Limb (tissue), 2 donors: ENCODE results near the gene TMEM181.
"Not testable (repeated sequence)": the region's sequence is repeated elsewhere in the genome, so short reads cannot be mapped to it uniquely, and the experiment has no call there.

Source experiments
- DNase-seq, 2 donors: peaks; one replicate each; pipeline ENCODE4 v3.0.0-alpha.2; 2016; ENCODE audit errors: extremely low spot score in 2 of 2

TMEM181 gene

GRCh38 chr6:158635427-158636073 lies 75.7 kb downstream of the TMEM181 start:
- DNase-seq, result no peak

DNA sequence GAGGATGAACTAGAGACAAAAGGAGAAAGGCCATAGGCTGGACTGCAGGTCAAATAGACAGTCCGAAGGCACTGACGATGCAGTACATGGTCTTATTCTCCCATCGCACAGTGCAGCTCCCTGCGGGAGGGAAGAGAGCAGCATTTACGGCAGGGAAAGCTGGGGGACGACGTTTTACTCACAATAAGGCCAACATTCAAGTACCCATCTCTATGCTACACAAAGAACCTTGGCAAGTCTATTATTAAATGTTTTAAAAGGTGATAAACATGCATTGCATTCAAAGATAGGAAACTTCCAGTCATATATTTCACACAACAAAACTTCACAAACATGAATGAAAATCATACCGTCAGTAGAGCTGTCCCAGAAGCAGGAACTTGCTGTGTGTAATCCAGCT lies 76.9 kb downstream of the TMEM181 start:
- no peak for DNase-seq

GRCh38 chr6:158638324-158638854 lies 78.5 kb downstream of the TMEM181 start:
- DNase-seq, result no peak

DNA sequence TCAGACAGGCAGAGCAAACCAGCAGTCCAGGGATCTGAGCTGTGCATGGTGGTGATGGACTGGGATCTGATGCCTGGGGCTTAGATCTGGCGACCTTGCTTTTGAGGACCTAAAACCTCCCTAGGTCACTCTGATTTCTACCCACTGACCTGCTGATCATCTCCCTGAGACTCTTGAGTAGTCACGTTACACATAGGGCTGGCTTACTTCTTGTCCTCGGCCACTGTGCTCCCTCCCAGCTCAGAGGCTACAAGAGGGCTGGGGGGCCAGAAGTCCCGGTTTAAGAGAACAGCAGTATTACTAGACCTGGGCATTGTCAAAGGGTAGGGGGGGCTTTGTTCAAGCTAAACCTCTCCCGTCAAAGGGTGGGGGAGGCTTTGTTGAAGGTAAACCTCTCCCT lies 79.2 kb downstream of the TMEM181 start:
- DNase-seq, result no peak

GRCh38 chr6:158640519-158640918 lies 80.6 kb downstream of the TMEM181 start:
- no peak for DNase-seq

- no peak for DNase-seq
These were observed 82.3 kb downstream of the TMEM181 start for GRCh38 chr6:158642097-158642601.

DNA sequence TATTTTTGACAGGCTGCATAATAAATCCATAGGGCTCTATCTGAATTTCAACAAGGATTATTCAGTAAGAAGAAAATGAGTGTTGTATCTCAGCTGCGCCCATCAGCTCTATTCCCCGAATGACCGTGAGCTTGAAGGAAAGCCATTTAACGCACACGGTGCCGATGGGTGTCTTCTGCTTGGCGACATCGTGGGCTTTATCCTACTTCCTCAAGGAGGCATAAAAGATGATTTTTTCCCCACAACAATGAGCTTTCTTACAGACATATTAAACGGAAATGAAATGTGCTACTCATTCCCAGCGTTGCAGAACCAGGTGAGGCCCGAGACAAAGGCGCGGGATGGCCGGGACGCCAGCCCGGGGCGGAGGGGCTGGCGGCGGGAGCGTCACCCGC lies 83.9 kb downstream of the TMEM181 start:
- no peak for DNase-seq

- peak; percentile 91 to 98 for DNase-seq
These were observed 84.6 kb downstream of the TMEM181 start, which contains the start of gene DYNLT1 for GRCh38 chr6:158644231-158645063. Gene DYNLT1, minus strand, starts transcription at chr6:158644743. Its CDS starts 35 bp downstream, at chr6:158644708.

DNA sequence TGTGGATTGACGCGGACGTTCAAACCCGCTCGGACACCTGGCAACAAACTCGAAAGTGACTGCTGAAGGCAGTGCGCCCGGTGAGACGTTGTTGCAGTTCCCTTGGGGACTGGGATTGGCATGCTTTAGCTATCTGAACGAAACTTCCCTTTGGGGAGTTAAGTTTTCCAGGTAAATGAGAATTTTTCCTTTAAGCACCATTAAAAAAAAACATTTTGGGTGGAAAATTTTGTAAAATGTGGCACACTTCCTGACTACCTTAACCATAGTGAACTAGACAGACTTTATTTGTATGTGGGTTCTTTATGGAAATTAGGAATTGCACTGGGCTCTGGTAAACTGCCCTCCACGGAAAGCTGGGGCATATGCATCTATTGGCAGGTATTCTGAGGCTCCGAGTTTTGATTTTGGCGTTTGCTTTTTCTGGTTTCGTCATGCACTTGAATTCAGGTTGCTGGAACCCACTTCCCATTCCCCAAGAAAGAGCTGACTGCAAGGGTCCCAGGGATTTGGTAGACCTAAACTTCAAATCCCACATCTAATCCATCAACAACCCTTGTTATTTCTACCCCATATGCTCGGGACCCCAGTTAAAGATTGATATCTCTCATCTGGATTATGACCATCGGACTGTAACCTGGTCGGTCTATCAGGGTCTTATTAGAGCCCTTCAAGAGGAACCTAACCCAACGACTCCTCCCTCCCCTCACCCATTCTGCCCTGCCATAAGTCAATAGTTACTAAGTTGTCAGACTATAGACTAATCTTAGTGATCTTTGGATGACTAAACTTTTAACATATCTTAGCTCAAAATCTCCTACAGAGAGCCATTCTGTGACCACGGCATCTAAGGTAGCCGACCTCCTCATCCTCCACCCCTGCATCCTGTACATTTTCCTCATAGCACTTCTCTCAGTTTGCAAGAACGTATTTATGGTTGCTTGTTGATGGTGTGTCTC lies 85.5 kb downstream of the TMEM181 start:
- no peak for DNase-seq

GRCh38 chr6:158646023-158646910 lies 86.4 kb downstream of the TMEM181 start:
- no peak for DNase-seq

DNA sequence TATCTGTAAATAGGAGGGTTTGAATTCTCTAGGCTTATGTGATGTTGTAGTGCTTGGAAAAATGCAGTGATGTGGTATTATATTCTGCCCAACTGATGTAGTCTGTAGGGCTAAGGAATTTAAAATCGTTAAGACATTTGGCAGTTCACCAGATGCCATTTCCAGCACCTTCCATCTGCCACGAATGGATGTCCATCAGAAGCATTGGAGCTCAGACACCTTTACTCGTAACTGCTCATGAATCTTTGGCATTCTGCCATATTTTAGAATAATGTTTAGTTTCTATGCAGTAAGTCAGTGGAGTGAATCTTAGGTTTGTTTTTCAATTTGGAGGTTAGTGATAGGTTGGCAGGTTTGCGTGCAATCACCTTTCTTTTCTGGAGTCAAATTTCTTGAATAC lies 87.6 kb downstream of the TMEM181 start:
- DNase-seq, result no peak

GRCh38 chr6:158648682-158649131 lies 88.8 kb downstream of the TMEM181 start:
- DNase-seq, result no peak

GRCh38 chr6:158649289-158650143 lies 89.6 kb downstream of the TMEM181 start, which contains the start of gene SYTL3:
Gene SYTL3, plus strand, starts transcription at chr6:158650054. Its CDS starts 13,215 bp downstream, at chr6:158663269.
- no peak for DNase-seq

GRCh38 chr6:158651981-158652737 lies 92.3 kb downstream of the TMEM181 start:
- DNase-seq, result not testable (repeated sequence)

GRCh38 chr6:158653577-158654354 lies 93.9 kb downstream of the TMEM181 start:
- DNase-seq, result no peak

- DNase-seq, result peak in 1 of 2 donors; percentile 44
These were observed 94.6 kb downstream of the TMEM181 start for GRCh38 chr6:158654498-158654897.

DNA sequence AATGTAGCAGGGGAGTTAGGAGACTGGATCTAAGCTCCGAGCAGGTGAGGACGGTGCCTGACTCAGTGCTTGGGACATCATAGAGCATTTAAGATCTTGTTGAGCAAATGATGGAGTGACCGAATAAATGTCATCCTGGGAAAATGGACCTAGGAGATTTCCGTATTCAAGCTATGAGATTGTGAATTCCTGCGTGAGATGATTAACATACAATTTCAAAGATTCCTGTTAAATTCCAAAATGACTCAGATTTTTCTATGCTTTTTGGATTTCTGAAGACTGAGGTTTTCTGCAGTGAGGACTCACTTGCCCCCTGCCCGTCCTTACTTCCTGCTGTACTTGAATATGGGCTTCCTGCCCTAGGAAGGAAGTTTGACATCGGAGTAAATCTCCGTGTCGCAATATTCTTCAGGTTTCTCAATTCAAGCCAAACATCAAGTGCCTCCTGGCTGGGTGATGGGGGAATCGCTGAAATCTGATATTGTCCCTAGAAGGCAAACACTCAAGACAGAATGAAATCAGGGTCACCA lies 95.1 kb downstream of the TMEM181 start:
- DNase-seq, result no peak
